Measurements from ENCODE around the gene TAT. TPM values are rescaled to one million over a fixed set of nuclear protein-coding genes. Genes with fewer than 3 reads are reported as not detected.

Gene TAT
- total RNA-seq, 1 experiment from 2014 or later, result 0.68 TPM

DNA sequence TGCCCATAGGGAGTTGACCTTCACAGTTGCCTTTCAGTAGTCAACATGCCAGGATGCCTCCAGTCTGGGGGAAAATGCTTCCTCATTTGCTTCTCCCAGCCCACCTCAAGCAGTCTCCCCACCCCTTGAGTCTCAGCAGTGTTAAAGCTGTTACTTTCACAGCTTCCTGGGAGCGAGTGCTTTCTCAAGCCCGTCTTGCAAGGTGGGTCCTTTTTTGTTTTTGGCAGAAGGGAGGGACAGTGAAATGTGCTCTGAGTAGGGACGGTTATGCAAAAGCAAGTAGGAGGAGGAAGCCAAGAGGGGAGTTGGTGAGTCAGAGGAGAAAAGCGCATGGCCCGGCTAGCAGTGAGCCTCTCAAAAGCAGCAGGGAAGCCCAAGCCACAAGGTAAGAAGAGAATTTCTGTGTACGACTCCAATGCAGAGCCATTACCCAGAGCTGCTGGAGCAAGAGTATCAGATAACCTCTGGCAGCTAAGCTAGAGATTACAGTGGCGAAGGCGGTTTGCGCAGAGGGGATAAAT lies 50.7 kb downstream of the TAT start, which contains the start of gene CHST4 (continued):
- TF ChIP-seq, protein P1, sequence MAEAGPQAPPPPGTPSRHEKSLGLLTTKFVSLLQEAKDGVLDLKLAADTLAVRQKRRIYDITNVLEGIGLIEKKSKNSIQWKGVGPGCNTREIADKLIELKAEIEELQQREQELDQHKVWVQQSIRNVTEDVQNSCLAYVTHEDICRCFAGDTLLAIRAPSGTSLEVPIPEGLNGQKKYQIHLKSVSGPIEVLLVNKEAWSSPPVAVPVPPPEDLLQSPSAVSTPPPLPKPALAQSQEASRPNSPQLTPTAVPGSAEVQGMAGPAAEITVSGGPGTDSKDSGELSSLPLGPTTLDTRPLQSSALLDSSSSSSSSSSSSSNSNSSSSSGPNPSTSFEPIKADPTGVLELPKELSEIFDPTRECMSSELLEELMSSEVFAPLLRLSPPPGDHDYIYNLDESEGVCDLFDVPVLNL (CRISPR knock-in tag; IDR thresholded peaks at IDR 0.05; ENCODE audit: borderline replicate concordance, low read depth), result no peak
- TF ChIP-seq, protein P2, sequence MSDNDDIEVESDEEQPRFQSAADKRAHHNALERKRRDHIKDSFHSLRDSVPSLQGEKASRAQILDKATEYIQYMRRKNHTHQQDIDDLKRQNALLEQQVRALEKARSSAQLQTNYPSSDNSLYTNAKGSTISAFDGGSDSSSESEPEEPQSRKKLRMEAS (CRISPR knock-in tag; IDR thresholded peaks at IDR 0.05), result peak; percentile 73; the same call in 1 of the 2 replicates
- no peak; the same call in 1 of the 2 replicates for TF ChIP-seq KAT7 (CRISPR knock-in tag; IDR thresholded peaks at IDR 0.05; ENCODE audit: borderline replicate concordance)
- TF ChIP-seq, protein P3, sequence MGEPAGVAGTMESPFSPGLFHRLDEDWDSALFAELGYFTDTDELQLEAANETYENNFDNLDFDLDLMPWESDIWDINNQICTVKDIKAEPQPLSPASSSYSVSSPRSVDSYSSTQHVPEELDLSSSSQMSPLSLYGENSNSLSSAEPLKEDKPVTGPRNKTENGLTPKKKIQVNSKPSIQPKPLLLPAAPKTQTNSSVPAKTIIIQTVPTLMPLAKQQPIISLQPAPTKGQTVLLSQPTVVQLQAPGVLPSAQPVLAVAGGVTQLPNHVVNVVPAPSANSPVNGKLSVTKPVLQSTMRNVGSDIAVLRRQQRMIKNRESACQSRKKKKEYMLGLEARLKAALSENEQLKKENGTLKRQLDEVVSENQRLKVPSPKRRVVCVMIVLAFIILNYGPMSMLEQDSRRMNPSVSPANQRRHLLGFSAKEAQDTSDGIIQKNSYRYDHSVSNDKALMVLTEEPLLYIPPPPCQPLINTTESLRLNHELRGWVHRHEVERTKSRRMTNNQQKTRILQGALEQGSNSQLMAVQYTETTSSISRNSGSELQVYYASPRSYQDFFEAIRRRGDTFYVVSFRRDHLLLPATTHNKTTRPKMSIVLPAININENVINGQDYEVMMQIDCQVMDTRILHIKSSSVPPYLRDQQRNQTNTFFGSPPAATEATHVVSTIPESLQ (CRISPR knock-in tag; IDR thresholded peaks at IDR 0.05), result no peak
- TF ChIP-seq ESRRA (CRISPR knock-in tag; IDR thresholded peaks at IDR 0.05; ENCODE audit: borderline replicate concordance), result 0 out of 2 replicates have a peak, but pooled peaks have one; percentile 24
- TF ChIP-seq, protein P4, sequence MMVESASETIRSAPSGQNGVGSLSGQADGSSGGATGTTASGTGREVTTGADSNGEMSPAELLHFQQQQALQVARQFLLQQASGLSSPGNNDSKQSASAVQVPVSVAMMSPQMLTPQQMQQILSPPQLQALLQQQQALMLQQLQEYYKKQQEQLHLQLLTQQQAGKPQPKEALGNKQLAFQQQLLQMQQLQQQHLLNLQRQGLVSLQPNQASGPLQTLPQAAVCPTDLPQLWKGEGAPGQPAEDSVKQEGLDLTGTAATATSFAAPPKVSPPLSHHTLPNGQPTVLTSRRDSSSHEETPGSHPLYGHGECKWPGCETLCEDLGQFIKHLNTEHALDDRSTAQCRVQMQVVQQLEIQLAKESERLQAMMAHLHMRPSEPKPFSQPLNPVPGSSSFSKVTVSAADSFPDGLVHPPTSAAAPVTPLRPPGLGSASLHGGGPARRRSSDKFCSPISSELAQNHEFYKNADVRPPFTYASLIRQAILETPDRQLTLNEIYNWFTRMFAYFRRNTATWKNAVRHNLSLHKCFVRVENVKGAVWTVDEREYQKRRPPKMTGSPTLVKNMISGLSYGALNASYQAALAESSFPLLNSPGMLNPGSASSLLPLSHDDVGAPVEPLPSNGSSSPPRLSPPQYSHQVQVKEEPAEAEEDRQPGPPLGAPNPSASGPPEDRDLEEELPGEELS (CRISPR knock-in tag; IDR thresholded peaks at IDR 0.05), result peak; percentile 35; the same call in 1 of the 2 replicates
- peak; percentile 55; the same call in 1 of the 2 replicates for TF ChIP-seq ZBTB21 (CRISPR knock-in tag; IDR thresholded peaks at IDR 0.05; ENCODE audit: borderline replicate concordance)
- no peak for TF ChIP-seq NFYB (CRISPR knock-in tag; conservative IDR thresholded peaks at IDR 0.05; ENCODE audit: low read depth)

DNA sequence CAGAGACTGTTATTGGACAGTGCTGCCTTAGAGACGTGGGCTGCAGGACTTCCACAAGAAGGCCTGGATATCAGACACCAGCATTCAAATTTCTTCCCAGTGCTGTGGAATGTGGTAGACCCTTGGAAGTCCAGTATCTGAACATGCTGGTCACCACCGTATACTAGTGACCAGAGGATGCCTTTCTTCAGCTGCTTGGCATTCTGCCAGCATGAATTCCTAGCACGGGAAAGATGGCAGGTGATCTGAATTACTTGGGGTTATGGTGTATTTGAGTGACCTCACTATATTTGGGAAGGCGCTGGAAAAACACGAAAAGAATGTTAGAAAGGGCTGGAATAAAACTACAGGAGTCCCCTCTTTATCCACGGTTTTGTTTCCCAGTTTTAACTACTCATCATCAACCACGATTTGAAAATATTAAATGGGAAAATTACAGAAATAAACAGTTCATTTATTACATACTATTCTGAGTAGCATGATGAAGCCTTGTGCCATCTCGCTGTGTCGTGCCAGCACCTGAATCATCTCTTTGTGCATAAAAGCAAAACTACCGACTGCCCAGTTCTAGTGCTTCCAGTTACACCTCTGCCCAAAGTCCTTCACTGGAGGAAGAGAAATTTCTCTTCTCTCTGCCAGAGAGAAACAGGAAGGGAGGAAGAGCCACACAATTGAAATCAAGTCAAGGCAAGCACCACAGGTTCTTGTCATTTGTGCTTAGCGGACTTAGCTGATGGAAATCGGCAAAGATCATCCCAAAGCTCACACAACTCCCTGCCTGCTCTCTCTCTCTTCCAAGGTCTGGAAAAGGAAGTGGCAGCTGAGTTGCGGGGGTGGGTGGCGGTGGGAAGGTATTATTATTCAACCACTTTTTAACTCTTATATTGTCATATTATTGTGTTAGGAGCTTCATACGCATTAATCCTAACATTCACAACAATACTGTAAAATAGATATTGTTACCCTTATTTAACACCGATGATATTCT lies 52.0 kb downstream of the TAT start:
- no peak for DNase-seq (ENCODE audit: low spot score)
- Mint-ChIP-seq H3K27ac (peak overlapping the region; percentile 99), H3K4me1 (peaks cover 45% of the 10 kb centered on the region), H3K27me3 (ENCODE audit: low read depth) (no peaks in the 10 kb centered on the region; the same call in 1 of the 2 replicates), H3K36me3 (no peaks in the 10 kb centered on the region), H3K4me3 (peak overlapping the region; percentile 74), H3K9me3 (no peaks in the 10 kb centered on the region)
- POLR2A ChIA-PET, result interaction anchor here (1.0 kb wide), 1 partner anchor 25 kb away, joined by 3 read pairs; no protein-coding TSS in a partner anchor
- CTCF ChIA-PET, result interaction anchor here (1.0 to 5.5 kb wide), 6 partner anchors 13 to 112 kb away, joined by 3 to 45 read pairs (median 8); no protein-coding TSS in a partner anchor
- no peak for ATAC-seq
- TF ChIP-seq TEAD4 (CRISPR knock-in tag; IDR thresholded peaks at IDR 0.05), result no peak
- TF ChIP-seq PRRX2 (CRISPR knock-in tag; IDR thresholded peaks at IDR 0.05), result no peak
- TF ChIP-seq, protein P5, sequence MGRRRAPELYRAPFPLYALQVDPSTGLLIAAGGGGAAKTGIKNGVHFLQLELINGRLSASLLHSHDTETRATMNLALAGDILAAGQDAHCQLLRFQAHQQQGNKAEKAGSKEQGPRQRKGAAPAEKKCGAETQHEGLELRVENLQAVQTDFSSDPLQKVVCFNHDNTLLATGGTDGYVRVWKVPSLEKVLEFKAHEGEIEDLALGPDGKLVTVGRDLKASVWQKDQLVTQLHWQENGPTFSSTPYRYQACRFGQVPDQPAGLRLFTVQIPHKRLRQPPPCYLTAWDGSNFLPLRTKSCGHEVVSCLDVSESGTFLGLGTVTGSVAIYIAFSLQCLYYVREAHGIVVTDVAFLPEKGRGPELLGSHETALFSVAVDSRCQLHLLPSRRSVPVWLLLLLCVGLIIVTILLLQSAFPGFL (CRISPR knock-in tag; IDR thresholded peaks at IDR 0.05; ENCODE audit: borderline replicate concordance), result no peak
- TF ChIP-seq HMGA2 (CRISPR knock-in tag; IDR thresholded peaks at IDR 0.05), result no peak
- no peak for TF ChIP-seq MXD4 (CRISPR knock-in tag; IDR thresholded peaks at IDR 0.05; ENCODE audit: borderline replicate concordance)
- TF ChIP-seq GRHL2 (CRISPR knock-in tag; IDR thresholded peaks at IDR 0.05; ENCODE audit: insufficient replicate concordance, severe bottlenecking), result no peak
- TF ChIP-seq FOXJ3 (CRISPR knock-in tag; IDR thresholded peaks at IDR 0.05; ENCODE audit: borderline replicate concordance), result no peak
- TF ChIP-seq, protein P6, sequence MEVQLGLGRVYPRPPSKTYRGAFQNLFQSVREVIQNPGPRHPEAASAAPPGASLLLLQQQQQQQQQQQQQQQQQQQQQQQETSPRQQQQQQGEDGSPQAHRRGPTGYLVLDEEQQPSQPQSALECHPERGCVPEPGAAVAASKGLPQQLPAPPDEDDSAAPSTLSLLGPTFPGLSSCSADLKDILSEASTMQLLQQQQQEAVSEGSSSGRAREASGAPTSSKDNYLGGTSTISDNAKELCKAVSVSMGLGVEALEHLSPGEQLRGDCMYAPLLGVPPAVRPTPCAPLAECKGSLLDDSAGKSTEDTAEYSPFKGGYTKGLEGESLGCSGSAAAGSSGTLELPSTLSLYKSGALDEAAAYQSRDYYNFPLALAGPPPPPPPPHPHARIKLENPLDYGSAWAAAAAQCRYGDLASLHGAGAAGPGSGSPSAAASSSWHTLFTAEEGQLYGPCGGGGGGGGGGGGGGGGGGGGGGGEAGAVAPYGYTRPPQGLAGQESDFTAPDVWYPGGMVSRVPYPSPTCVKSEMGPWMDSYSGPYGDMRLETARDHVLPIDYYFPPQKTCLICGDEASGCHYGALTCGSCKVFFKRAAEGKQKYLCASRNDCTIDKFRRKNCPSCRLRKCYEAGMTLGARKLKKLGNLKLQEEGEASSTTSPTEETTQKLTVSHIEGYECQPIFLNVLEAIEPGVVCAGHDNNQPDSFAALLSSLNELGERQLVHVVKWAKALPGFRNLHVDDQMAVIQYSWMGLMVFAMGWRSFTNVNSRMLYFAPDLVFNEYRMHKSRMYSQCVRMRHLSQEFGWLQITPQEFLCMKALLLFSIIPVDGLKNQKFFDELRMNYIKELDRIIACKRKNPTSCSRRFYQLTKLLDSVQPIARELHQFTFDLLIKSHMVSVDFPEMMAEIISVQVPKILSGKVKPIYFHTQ (CRISPR knock-in tag; IDR thresholded peaks at IDR 0.05), result no peak
- no peak for TF ChIP-seq CBFB (CRISPR knock-in tag; IDR thresholded peaks at IDR 0.05; ENCODE audit: low read depth)
- TF ChIP-seq, protein P7, sequence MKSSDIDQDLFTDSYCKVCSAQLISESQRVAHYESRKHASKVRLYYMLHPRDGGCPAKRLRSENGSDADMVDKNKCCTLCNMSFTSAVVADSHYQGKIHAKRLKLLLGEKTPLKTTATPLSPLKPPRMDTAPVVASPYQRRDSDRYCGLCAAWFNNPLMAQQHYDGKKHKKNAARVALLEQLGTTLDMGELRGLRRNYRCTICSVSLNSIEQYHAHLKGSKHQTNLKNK (CRISPR knock-in tag; IDR thresholded peaks at IDR 0.05), result no peak
- TF ChIP-seq, protein P8, sequence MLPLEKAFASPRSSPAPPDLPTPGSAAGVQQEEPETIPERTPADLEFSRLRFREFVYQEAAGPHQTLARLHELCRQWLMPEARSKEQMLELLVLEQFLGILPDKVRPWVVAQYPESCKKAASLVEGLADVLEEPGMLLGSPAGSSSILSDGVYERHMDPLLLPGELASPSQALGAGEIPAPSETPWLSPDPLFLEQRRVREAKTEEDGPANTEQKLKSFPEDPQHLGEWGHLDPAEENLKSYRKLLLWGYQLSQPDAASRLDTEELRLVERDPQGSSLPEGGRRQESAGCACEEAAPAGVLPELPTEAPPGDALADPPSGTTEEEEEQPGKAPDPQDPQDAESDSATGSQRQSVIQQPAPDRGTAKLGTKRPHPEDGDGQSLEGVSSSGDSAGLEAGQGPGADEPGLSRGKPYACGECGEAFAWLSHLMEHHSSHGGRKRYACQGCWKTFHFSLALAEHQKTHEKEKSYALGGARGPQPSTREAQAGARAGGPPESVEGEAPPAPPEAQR (CRISPR knock-in tag; IDR thresholded peaks at IDR 0.05), result no peak
- no peak for TF ChIP-seq RORB (CRISPR knock-in tag; IDR thresholded peaks at IDR 0.05)
- no peak for TF ChIP-seq CREM (CRISPR knock-in tag; IDR thresholded peaks at IDR 0.05)
